ENCODE data around the gene FAM219A. TPM values are rescaled to one million over a fixed set of nuclear protein-coding genes. Genes with fewer than 3 reads are reported as not detected.
"Not testable (repeated sequence)": the region's sequence is repeated elsewhere in the genome, so short reads cannot be mapped to it uniquely, and the experiment has no call there.

Gene FAM219A
- total RNA-seq, 1 experiment from 2014 or later, result 63.3 TPM

- Histone ChIP-seq H3K36me3 (ENCODE audit: insufficient read depth, low read length, poor library complexity, severe bottlenecking) (no peaks in the 10 kb centered on the region), H3K4me1 (ENCODE audit: insufficient read depth, low read length, poor library complexity, severe bottlenecking) (peaks cover 9% of the 10 kb centered on the region), H3K27me3 (replicated peaks; ENCODE audit: insufficient read depth, low read depth, low read length, poor library complexity) (no peaks in the 10 kb centered on the region), H3K27ac (ENCODE audit: low read depth, low read length, poor library complexity, severe bottlenecking) (no peak overlapping the region), H3K4me3 (ENCODE audit: low read depth, low read length, poor library complexity, severe bottlenecking) (no peak overlapping the region), H3K9me3 (ENCODE audit: low read depth, low read length, poor library complexity, severe bottlenecking) (no peaks in the 10 kb centered on the region)
- POLR2A ChIA-PET (ENCODE audit: low non-redundant PET), result no interaction called here
- CTCF ChIA-PET, result no interaction called here
- intact Hi-C loops (cut with micrococcal nuclease; ENCODE audit: unreplicated experiment), result no loop called here
- DNase-seq (ENCODE audit: low spot score), result no peak
- no peak for TF ChIP-seq EZH2 (IDR thresholded peaks at IDR 0.05; ENCODE audit: borderline replicate concordance, low read depth, low read length, poor library complexity, severe bottlenecking)
- BruUV-seq (replicated peaks), result no TSS peak
Observed at GRCh38 chr9:34369636-34370035, 88.7 kb downstream of the FAM219A start.

DNA sequence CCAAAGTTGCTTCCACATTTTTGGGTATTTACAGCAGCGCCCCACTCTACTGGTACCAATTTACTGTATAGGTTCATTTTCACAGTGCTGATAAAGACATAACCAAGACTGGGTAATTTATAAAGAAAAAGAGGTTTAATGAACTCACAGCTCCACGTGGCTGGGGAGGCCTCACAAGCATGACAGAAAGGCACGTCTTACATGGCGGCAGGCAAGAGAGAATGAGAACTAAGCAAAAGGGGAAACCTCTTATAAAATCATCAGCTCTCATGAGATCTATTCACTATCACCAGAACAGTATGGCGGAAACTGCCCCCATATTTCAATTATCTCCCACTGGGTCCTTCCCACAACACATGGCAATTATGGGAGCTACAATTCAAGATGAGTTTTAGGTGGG lies 89.6 kb downstream of the FAM219A start:
- not testable (repeated sequence) for BruUV-seq (replicated peaks)

GRCh38 chr9:34367751-34368410 lies 90.5 kb downstream of the FAM219A start:
- H3K9me3 ChIP-seq (ENCODE audit: low read depth, low read length, poor library complexity, severe bottlenecking); H3K27me3 ChIP-seq (replicated peaks; ENCODE audit: insufficient read depth, low read depth, low read length, poor library complexity); intact Hi-C loops (cut with micrococcal nuclease; ENCODE audit: unreplicated experiment); H3K36me3 ChIP-seq (ENCODE audit: insufficient read depth, low read length, poor library complexity, severe bottlenecking); CTCF ChIA-PET; H3K27ac ChIP-seq (ENCODE audit: low read depth, low read length, poor library complexity, severe bottlenecking); H3K4me3 ChIP-seq (ENCODE audit: low read depth, low read length, poor library complexity, severe bottlenecking); POLR2A ChIA-PET (ENCODE audit: low non-redundant PET); DNase-seq (ENCODE audit: low spot score); BruUV-seq (replicated peaks): not testable (repeated sequence)
- H3K4me1 ChIP-seq (ENCODE audit: insufficient read depth, low read length, poor library complexity, severe bottlenecking), result peaks cover 26% of the 10 kb centered on the region

More for the DNA sequence above, 89.6 kb downstream of the FAM219A start:
- CTCF ChIA-PET; DNase-seq (ENCODE audit: low spot score); H3K9me3 ChIP-seq (ENCODE audit: low read depth, low read length, poor library complexity, severe bottlenecking); H3K36me3 ChIP-seq (ENCODE audit: insufficient read depth, low read length, poor library complexity, severe bottlenecking); H3K27ac ChIP-seq (ENCODE audit: low read depth, low read length, poor library complexity, severe bottlenecking); H3K27me3 ChIP-seq (replicated peaks; ENCODE audit: insufficient read depth, low read depth, low read length, poor library complexity); intact Hi-C loops (cut with micrococcal nuclease; ENCODE audit: unreplicated experiment); H3K4me3 ChIP-seq (ENCODE audit: low read depth, low read length, poor library complexity, severe bottlenecking); POLR2A ChIA-PET (ENCODE audit: low non-redundant PET): not testable (repeated sequence)
- H3K4me1 ChIP-seq (ENCODE audit: insufficient read depth, low read length, poor library complexity, severe bottlenecking), result peaks cover 17% of the 10 kb centered on the region

DNA sequence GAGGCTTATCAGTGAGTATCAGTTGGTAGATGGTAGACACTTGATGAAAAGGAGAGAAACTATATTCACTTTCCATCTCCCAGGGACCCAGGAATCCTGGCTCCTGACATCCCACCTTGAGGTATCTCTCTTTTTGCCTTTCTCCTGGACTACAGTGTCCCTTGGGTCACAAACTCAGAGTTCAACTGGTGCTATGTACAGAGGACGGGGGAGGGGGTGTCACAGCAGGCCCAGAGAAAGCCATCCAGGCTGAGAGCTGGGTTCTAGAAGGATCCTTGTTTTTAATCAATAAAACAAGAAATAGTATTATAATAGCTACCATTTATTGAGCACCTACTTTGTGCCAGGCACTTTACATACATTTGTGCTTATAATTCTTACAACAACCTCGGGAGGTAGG lies 92.0 kb downstream of the FAM219A start:
- no peak for DNase-seq (ENCODE audit: low spot score)
- Histone ChIP-seq H3K4me3 (ENCODE audit: low read depth, low read length, poor library complexity, severe bottlenecking) (no peak overlapping the region), H3K4me1 (ENCODE audit: insufficient read depth, low read length, poor library complexity, severe bottlenecking) (peaks cover 32% of the 10 kb centered on the region), H3K27ac (ENCODE audit: low read depth, low read length, poor library complexity, severe bottlenecking) (no peak overlapping the region), H3K9me3 (ENCODE audit: low read depth, low read length, poor library complexity, severe bottlenecking) (no peaks in the 10 kb centered on the region), H3K36me3 (ENCODE audit: insufficient read depth, low read length, poor library complexity, severe bottlenecking) (no peaks in the 10 kb centered on the region), H3K27me3 (replicated peaks; ENCODE audit: insufficient read depth, low read depth, low read length, poor library complexity) (no peaks in the 10 kb centered on the region)
- TF ChIP-seq, protein P1, sequence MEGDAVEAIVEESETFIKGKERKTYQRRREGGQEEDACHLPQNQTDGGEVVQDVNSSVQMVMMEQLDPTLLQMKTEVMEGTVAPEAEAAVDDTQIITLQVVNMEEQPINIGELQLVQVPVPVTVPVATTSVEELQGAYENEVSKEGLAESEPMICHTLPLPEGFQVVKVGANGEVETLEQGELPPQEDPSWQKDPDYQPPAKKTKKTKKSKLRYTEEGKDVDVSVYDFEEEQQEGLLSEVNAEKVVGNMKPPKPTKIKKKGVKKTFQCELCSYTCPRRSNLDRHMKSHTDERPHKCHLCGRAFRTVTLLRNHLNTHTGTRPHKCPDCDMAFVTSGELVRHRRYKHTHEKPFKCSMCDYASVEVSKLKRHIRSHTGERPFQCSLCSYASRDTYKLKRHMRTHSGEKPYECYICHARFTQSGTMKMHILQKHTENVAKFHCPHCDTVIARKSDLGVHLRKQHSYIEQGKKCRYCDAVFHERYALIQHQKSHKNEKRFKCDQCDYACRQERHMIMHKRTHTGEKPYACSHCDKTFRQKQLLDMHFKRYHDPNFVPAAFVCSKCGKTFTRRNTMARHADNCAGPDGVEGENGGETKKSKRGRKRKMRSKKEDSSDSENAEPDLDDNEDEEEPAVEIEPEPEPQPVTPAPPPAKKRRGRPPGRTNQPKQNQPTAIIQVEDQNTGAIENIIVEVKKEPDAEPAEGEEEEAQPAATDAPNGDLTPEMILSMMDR (conservative IDR thresholded peaks at IDR 0.05; ENCODE audit: low read depth, low read length), result no peak
- TF ChIP-seq EZH2 (IDR thresholded peaks at IDR 0.05; ENCODE audit: borderline replicate concordance, low read depth, low read length, poor library complexity, severe bottlenecking), result no peak
- intact Hi-C loops (cut with micrococcal nuclease; ENCODE audit: unreplicated experiment), result no loop called here
- POLR2A ChIA-PET (ENCODE audit: low non-redundant PET), result no interaction called here
- CTCF ChIA-PET, result no interaction called here
- BruUV-seq (replicated peaks), result no TSS peak
